NCI-H146 (cell line): ENCODE results near the gene FAM209B.
"Not testable (repeated sequence)": the region's sequence is repeated elsewhere in the genome, so short reads cannot be mapped to it uniquely, and the experiment has no call there.

Experiments used
- DNase-seq: peaks from one replicate; lab custom pipeline; 2025; lab: John Stamatoyannopoulos, UW

Gene FAM209B

DNA sequence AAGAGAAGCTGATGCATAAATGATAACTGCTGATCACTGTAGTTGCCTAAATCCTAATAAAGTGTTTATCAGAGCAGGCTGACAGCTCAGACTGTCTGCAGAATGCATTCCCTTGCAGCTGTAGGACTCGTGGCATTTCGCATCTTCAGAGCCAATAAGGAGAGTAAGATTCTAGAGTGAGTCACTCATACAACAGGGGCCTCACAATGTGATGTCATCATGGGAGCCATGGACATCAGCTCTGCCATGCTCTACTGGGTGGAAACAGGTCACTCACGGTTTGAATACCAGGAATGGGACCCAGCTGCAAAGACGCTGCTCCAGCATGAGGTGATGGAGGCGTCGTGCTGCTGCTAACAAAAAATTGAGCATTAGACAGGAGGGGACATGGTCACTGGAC is 7.4 kb downstream of the FAM209B start:
- DNase-seq = no peak

DNA sequence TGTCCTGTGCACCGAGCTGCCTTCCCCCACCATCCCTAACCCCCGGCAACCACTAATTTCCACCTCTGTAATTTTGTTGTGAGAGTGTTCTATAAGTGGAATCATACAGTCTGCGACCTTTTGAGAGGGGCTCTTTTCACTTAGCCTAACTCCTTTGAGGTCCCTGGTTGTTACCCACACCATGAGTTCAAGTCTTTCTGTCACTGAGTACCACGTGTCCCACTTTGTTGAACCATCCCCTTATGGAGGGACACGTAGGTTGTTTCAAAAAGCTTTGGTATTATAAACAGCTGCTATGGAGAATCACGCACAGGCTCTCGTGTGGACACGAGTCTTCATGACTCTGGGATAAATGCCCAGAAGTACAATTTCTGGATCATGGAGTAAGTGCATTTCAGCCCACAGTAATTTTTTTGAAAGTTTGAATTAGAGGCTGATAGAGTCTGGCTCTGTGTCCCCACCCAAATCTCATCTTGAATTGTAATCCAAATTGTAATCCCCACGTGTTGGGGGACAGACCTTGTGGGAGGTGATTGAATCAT is 9.5 kb downstream of the FAM209B start:
- DNase-seq = no peak

DNA sequence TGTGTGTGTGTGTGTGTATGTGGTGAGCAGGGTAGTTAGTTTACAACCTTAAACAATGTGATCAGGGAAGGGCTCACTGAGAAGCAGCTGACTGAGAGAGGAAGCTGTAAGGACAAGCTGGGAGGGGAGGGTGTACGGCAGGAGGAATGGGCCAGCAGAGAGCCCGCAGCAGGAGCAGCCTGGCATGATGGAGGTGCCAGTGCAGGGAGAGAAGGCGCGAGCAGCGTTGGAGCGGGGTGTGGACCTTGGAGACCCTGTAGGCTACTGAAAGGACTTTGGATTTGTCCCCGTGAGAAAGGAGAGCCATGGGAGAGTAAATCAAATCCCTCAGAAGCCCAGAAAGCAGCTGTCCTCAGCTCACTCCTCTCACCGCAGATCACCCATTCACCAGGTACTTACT is 18.5 kb downstream of the FAM209B start:
- no peak for DNase-seq

DNA sequence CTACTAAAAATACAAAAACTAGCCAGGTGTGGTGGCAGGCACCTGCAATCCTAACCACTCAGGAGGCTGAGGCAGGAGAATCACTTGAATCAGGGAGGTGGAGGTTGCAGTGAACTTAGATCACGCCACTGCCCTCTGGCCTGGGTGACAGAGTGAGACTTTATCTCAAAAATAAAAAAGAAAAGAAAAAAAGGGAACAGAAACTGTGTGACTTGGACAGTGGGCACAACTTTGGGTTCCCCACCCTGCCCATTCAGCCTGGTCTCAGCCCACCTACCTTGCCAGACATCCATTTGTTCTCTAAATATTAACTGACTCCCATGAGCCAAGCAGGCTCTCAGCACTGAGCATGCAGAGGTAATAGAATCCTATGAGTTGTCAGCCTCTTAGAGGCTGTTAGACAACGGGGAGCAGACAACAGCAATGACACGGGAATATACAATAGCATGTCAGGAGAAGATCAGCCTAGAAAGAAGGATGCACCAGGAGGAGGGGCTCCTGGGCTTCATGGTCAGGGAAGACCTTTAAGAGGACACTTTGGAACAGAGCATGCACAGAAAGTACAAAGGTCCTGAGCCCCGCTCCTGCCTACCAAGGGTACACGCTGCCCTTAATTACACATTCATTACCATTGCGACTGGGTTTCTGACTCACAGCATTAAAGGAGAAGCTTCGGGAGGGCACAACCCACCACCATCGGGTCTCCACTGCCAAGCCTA is 20.0 kb downstream of the FAM209B start:
- DNase-seq = no peak

DNA sequence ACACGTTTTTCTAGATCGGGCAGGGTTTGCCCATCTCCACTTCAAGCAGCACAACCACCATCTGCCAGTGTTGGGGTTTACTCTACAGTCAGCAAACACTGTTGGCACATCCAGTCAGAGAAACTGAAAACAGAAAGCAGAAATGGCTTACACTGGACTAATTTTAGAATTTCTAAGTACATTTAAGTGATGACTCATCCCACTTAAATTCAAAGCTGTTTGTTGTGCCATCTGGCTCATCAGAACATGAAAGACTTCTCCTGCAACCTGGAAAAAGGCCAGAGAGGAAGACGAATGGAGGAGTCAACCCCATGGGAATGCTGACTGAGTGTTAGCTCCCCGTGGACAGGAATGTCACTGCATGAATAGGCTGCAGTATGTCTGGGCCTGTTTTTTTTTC is 21.8 kb downstream of the FAM209B start:
- peak; percentile 17 for DNase-seq

DNA sequence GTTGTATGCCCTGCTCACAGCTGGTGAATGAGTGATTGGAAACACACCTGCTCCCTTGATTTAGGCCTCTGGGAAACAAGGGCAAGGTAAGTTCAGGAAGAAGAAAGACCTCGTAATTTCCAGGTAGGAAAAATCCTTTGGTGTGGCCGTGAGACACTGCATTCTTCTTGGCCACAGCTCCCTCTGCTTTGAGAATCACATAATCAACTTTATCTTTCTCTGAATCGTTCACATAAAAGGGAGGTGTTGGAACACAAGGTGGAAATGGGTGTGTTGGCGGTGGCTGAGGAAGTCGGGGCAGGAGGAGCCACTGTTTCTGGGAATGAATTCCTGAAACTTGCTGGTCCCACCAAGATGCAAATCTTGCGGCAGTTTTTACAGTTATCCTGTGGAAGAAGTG is 25.9 kb downstream of the FAM209B start:
- no peak for DNase-seq

DNA sequence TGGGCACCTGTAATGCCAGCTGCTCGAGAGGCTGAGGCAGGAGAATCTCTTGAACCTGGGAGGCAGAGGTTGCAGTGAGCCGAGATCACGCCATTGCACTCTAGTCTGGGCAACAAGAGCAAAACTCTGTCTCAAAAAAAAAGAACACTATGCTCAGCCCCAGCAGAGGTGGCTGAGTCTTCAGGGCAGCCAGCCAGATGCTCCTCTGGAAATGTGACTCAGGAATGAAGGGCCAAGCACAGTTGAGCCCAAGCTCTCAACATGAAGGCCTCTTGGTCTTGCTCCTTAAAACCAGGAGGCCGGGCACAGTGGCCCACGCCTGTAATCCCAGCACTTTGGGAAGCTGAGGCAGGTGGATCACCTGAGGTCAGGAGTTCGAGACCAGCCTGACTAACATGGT is 31.5 kb downstream of the FAM209B start:
- not testable (repeated sequence) for DNase-seq

DNA sequence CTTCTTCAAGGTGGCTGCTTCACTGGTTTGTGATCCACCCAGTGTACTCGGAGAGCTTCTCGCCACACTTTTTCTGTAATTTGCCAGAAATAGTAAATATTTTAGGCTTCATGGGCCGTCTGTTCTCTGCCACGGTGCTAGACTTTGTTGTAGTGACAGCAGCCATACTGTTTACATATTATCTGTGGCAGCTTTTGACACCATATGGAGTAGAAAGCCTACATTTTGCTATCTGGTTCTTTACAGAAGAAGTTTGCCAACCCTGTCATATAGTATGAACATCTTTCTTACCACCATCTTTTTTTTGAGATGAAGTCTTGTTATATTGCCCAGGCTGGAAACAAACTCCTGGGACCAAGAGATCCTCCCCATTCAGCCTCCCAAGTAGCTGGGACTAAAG is 32.5 kb downstream of the FAM209B start:
- no peak for DNase-seq

DNA sequence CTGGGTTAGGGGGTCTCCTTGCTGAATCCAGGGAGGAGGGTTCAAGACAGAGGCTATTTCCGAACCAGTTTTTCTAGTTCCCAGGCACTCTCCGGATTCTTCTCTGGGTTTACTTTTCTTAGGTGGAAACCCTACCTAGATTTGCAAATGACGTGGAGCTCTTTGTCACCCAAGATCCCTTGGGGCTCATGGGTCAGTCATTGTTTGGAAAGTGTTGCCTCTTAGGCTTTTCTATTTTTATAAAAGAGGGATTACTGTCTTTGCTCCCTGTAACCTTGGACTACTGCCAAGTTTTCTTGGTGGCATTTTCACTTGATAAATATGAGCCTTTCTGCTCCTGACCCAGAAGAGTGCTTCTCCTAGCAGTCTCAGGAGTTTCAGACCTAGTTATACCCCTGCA is 33.6 kb downstream of the FAM209B start:
- DNase-seq = peak; percentile 13

DNA sequence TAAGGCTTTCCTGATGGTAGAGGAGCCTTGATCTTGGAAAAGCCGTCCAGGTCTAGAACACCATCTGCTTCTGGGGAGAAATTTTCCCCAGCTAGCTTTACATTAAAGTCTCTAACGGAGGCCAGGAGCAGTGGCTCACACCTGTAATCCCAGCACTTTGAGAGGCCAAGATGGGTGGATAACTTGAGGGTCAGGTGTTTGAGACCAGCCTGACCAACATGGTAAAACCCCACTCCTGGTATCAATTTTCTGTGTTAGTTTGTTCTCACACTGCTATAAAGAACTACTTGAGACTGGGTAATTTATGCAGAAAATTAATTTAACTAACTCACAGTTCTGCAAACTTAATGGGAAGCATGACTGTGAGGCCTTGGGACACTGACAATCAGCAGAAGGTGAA is 37.8 kb downstream of the FAM209B start:
- no peak for DNase-seq

DNA sequence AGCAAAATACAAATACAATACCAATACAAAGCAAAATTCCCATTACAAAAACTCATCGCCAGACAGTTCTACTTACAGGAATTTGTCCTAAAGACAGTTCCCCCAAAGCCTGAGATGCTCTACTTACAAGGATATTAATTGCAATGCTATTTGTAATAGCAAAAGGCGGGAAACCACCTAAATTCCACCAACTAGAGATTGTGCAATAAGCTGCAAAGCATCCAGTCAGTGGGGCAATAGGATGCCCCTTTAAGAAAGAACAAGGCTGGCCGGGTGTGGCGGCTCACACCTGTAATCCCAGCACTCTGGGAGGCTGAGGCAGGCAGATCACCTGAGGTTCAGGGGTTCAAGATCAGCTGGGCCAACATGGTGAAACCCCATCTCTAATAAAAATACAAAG is 39.1 kb downstream of the FAM209B start:
- DNase-seq = no peak

DNA sequence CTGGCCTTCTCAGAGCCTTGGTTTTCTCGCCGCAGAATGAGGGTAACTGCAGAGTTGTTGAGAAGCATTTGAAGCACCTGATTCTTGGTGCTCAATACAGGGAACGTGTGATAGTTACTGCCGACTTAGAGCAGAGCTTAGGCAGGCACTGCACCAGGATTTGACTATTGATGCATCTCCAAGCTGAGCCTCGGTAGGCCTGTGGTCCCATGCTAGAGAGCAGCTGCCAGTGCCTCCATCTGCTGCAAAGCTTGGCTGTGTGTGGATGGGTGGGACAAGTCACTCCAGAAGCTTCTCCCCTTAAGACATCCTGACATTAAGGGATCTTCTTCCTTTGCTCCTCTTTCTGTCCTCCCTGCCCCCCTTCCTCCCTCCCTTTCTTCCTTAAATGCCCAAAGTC is 40.9 kb downstream of the FAM209B start:
- DNase-seq = no peak

DNA sequence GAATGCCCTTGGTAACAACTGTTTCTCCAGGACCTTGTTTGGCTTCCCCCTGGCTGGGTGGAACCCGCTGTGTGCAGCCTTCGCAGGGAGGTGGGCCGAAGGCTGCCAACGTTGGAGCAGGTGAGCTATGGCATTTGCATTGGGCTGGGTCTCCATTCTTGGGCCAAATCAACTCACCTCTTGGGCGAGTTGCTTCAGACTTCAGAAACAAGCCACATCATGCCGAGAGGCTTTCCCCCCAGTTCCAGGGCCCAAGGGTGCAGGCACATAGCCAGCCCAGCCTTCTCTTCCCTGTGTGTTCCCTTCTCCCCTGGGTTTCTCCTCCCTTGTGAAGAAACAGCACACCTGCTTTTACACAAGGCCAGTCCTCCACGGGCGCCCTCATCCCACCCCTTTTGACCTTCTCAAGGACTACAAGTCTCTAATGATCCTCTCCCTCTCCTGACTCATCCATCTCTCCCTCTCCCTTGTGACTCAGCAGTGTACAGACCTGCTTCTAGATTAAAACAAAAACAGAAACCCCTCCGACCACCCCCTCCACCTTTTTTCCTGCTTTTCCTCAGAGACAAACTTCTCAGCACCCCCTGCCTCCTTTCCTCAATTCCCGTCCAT is 41.6 kb downstream of the FAM209B start:
- no peak for DNase-seq

DNA sequence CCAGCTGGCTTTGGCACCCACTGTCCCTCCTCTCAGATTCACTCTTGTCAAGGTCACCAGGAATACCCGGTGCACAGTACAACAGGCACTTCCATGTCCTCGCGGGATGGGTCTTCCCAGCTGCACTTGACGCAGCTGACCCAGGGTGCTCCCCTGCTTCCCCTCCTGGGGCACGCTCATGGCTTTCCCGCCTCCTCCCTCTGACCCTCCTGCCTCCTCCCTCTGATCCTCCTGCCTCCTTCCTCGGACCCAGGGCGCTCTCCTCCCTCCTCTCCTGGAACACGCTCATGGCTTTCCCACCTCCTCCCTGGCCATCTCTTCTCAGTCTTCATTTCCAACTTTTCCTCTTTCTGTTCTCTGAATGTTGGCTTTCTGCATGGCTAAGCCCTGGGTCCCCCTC is 42.1 kb downstream of the FAM209B start:
- no peak for DNase-seq

DNA sequence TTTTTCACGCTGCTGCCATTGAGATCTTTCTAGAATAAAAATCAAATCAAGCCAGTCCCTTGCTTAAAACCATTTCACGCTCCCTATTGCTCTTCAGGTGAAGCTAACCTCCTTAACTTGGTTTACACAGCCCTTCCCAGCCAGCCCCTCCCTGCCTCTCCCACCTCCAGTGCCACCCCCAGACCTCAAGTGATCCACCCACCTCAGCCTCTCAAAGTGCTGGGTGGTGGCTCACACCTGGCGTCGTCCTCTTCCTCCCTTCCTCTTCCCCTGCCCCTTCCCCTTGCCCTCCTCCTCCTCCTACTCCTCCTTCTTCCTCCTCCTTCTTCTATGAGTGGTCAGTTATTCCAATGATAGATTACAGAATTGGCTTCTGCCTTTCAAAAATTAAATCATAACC is 42.9 kb downstream of the FAM209B start:
- DNase-seq = no peak

DNA sequence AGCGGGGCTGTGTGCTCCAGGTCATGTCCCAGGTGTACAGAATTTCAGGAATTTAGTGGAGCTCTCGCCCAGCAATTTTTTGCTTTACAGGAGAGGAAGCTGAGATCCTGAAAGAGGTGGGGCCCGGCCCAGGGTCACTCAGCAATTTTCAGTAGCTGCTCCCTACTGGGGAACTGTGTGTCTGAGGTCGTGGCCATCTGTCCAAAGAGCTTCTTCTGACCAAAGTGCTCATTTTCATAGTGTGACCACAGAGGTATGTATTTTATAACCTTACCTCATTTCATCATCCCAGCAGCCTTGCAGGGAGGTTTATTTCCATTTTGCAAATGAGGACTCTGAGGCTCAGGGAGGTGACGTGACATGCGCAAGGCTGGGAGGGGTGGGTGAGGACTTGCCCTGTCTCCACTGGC is 46.3 kb downstream of the FAM209B start:
- DNase-seq = no peak

DNA sequence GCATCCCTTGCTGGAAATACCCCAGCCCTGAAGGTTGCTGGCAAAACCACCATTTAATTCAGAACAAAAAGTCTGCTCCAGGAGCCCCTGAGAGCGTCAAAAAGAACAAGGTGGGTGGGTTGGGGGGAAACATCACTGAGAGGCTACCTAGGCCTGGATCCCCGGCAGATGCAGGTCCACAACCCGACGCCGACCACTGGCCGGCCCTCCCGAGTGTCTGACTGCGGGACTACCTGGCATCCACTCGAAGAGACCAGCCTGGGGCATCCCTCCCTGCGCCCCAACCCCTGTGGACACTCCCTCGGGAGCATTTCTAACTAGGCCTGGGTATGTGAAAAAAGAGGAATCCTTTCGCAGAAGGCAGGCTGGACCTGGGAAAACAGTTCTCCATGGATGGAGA is 47.2 kb downstream of the FAM209B start:
- no peak for DNase-seq

DNA sequence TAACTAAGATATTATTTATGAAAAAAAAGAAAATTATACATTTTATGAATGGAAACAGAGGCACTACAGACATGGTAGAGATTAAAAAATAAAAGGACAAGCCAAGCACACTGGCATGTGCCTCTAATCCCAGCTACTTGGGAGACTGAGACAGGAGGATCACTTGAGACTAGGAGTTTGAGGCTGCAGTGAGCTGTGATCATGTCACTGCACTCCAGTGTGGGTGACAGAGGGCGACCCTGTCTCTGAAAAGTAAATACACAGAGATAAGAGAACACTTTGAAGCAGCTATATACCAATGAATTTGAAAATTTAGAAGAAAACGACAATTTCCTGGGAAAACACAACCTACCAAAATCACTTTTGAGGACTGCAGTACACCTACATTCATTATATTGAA is 48.7 kb downstream of the FAM209B start:
- no peak for DNase-seq

DNA sequence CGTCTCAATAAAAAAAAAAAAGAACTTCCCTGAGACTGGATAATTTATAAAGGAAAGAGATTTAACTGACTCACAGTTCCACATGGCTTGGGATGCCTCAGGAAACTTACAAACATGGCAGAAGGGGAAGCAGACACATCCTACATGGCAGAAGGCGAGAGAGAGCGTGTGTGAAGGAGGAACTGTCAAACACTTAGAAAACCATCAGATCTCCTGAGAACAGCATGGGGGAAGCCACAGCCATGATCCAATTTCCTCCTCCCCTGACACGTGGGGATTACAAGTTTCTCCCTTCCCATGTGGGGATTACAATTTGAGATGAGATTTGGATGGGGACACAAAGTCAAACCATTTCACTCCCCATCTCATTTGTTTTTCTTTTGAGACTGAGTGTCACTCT is 49.5 kb downstream of the FAM209B start:
- DNase-seq = no peak

DNA sequence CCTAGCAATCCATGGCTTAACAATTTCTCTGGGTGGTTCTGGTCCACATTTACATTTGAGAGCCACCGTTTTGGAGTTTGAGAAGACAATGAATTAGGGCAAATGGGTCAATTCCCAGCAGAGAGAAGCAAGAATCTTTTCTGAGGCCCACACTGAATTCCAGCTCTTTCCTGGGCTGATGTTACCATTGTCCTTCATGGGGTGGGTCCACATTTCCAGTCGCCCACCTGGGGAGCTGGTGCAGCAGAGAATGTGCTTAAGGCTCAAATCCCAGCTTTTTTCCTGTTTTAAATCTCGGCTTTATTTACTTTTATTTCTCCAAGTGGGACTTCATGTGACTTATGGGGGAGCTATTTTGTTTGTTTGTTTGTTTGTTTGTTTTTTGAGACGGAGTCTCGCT is 51.9 kb downstream of the FAM209B start:
- no peak for DNase-seq
